Epidermal melanocyte (primary cell): ENCODE results near the gene NUB1.

Experiments used
- DNase-seq: peaks from one replicate; pipeline ENCODE4 v3.0.0; 2011; ENCODE audit warnings: low spot score; ENCODE audit not compliant: insufficient read length

Gene NUB1

DNA sequence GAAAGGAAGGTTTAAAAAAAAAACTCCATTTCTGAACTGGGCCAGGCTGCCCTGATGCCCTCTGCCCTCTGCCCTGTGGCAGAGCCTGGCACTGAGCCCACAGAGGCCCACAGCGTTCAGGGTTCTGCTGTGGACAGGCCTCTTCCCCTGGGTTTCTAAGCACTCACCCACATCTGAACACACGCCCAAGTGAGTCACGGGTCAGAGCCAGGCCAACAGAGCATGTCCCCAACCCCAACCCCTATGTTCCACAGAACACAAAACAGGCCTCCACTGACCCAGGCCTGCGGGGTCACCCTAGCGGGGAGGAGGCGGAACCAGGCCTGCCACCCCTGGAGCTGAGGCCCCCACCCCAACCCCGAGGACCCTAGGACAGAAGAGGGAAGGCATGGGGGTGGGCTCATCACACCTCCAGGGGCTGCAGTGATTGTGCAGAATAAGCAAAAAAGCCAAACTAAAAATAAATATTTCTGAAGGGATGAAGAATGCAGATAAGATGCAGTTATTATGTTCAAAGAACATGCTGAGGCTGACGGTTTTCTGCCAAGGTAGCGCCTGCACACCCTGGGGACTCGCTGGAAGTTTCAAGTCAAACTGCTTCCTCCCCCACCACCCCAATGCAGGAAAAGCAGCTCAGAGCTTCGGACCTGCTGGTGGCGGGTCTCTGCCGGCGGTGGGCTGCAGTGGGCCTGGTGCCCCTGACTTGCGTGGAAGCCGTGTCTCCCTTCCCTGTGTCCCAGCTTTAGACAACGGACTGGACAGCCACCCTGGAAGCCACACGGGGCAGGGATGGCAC, 62.8 kb downstream of the NUB1 start:
- DNase-seq, result no peak

DNA sequence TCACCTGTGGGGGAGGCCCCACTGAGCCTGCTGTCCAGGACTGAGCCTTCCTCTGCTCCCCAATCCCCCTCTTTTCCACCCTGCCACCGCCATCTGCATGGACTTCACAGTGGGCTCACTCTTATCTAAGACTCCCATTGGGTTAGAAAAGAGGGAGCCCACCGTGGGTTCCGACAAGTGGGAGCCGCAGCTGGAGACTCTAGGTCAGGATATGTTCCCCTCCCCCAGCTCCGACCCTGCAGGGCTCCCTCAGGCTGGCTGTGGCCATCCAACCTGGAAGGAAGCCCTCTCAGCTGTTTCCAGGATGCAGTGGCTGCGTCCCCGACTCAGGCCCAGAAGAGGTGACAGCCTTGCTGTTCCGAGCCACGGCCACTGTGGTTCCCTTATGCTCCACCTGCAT, 63.4 kb downstream of the NUB1 start:
- no peak for DNase-seq

GRCh38 chr7:151405588-151405987, 64.0 kb downstream of the NUB1 start:
- no peak for DNase-seq

- DNase-seq, result no peak
These were observed 64.7 kb downstream of the NUB1 start for GRCh38 chr7:151406051-151406875.

GRCh38 chr7:151406886-151407583, 65.4 kb downstream of the NUB1 start:
- no peak for DNase-seq

DNA sequence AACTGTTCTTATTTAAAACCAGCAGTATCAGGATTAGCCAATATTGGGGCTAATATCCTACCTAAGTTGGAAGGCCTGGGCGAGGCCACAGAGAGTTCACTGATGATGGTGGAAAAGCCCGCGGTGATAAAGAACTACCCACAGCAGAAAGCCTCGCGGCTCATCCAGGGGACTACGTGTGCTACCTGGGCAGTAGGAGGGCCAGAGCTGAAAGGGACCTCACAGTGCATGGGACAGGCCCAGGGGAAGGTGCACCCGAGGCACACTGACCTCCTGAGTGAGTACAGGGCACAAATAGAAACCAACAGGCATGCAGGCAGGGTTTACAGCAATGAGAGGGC, 66.9 kb downstream of the NUB1 start:
- DNase-seq, result no peak

- DNase-seq, result no peak
These were observed 67.4 kb downstream of the NUB1 start for GRCh38 chr7:151408839-151409666.

DNA sequence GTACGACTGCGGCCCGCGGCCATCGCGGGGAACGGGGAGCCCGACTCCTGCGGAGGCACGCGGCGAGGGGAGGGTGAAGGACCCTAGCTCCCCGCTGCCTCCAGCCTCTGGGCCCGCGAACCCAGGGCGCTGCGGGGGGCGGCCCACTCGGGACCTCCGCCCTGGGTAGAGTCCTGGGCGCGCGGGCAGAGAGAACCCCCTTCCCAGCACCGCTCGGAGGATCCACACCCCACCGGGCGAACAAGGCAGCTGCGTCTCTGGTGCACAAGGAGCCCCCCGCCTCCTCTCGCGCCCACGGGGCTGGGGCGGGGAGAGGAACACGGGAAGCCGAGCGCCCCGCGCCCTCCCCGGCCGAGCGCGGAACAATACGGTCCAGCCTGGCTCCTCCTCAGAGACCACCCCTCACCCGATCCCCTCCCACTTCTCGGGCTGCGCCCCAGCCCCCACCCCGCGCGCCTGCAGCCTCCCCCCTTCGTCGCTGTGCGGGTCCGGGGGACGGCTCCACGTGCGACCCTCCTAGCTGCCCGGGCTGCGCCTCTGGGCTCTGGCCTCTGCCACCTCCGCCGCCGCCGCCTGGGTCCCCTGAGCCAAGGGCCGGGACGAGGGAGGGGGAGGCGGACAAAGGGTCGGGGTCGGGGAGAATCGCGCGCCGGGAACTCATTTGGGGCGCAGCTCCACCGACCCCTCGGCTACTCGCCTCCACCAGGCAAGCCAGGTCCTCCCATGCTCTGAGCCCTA, 68.2 kb downstream of the NUB1 start, which contains the start of gene WDR86:
WDR86 (minus strand) TSS at position 372 of the 738 bp plus-strand sequence. CDS start 449 bp downstream, outside the sequence.
- DNase-seq, result no peak

DNA sequence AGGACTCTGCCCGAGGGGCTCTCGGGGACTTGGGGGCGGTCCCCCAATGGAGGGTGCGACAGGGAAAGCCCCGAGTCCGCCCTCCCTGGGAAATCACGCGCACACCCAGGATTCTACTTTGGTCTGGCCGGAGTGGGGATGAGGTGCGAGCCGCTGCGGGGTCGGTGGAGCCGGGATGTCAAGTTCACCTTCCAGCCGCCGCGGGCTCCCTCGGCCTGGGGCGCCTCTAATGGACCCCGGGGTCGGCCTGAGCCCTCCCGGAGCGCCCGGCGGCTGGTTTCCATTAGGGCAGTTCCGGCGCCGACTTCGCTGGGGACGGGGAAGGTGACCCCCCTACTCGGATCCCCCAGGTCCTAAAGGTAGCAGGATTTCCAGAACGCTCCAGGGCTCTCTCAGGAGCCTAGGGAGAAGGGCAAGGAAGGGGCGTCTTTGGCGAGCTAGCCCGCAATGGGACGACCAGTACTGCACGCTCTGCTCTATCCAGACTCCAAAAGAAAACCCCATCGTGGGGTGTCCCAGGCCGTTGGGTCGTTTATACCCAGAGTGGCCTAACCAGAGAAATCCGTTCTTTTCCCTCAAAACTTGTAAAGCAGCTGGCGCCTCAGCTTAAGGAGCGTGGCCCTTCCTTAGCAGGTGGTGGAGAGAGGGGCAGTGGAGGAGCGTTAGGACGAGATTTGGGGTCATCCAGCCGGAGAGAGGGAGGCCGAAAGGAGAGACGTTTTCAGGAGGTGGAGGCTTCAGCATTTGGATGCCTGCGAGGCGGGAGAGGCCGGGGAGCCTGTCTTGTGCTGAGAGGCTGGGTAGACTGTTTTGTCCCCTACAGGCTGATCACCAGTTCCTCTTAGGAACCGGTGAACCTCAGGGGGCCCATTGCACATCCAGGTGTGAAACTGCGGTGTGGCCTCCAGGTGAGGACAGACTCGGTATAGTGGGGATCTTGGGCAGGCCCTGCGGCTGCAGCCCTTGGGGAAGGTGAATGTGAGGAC, 69.1 kb downstream of the NUB1 start:
- DNase-seq, result no peak

DNA sequence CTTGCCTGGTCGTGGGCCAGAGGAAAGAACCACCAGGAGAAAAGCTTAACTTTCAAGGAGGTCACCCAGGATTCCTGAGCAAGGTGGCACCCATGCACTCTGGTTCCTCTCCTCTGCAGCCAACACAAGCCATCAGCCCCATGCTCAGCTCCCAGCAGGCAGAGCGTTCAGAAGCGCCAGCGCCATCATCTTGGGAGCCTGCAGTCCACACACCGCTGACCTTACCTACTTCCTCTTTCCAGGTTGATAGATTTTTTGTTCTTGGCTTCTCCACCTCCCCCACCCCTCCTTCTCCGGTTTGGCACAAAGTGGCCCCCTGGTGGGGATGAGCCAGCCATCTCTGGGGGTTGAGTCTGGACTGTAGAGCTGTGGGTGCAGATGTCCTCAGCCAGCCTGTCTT, 69.9 kb downstream of the NUB1 start:
- no peak for DNase-seq

DNA sequence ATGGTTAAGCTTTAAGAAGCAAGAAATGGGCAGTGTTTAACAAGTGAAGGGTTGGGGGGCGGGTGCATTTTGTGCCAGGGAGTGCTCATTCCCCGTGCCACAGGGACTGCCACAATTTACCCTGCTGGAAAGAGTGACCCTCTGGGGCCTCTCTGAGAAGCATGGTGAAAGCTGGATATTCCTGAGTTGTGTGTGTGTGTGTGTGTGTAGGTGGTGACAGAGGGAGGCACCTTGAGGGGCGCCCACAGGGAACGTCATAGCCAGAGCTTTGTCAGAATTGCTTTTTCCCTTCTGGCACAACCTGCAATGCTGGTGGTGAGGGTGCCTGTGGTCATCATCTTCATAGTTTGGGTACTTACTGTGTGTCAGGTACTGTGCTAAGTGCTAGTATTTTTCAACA, 70.7 kb downstream of the NUB1 start:
- no peak for DNase-seq

DNA sequence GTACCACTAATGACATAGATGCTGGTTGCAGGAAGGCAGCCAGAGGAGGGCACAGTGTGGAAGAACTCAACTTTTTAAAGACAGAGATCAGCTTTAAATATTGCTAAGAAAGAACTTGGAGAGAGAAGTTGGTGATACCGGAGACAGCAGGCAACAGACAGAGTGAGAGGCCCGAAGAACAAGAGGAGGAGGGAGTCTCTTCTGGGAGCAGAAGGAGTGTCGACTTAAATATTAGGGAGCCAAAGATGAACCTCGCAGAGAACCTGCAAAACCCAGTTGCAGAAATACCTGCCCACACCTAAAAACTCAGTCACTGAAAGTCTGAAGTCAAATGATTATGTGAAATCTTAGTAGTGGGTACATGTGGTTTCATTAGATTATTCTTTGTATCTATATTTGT, 71.6 kb downstream of the NUB1 start:
- no peak for DNase-seq

DNA sequence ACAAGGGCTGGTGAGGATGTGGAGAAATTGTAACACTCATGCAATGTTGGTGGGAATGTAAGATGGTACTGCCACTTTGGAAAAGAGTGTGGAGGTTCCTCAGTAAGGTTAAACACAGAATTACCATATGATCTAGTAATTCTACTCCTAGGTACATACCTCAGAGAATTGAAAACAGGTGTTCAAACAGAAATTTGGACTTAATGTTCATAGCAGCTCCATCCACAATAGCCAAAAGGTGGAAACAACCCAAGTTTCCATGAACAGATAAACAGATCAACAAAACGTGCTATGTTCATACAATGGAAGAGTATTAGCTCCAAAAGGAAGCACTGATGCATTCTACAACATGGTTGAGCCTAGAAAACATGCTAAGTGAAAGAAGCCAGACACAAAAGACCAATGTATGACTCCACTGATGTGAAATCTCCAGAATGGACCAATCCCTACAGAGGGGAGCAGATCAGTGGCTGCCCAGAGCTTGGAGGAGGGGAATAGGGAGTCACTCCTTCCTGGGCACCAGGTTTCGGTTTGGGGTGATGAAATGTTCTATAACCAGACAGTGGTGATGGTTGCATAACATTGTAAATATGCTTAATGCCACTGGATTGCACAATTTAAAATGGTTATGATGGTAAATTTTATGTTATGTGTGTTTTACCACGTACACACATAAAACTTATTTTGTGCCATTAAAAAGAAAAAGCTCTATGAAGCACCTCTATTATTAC, 73.9 kb downstream of the NUB1 start:
- DNase-seq, result no peak

- no peak for DNase-seq
These were observed 74.7 kb downstream of the NUB1 start for GRCh38 chr7:151416112-151416940.

DNA sequence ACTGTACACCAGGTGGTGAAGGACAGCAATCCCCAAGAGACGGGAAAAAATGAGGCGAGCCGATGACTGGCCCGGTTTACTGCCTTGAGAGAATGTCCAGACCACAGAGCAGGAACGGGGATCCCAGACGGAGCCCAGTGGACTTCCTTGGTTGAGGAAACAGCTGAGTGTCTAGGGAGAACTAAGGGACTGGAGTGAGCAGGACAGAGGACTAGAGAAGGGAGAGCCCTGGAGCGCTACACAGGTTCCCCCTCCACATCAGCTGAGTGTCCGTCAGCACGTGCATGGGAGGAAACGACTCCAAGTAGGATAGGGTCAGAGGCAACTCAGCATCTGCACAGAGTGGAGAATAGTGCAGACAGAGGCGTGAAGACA, 75.3 kb downstream of the NUB1 start:
- DNase-seq, result no peak

- no peak for DNase-seq
These were observed 78.5 kb downstream of the NUB1 start for GRCh38 chr7:151420144-151420543.

GRCh38 chr7:151422212-151422611, 80.6 kb downstream of the NUB1 start:
- no peak for DNase-seq

GRCh38 chr7:151423226-151423625, 81.6 kb downstream of the NUB1 start:
- DNase-seq, result no peak
